ENCODE data around the gene CELSR2.
"Not testable (repeated sequence)": the region's sequence is repeated elsewhere in the genome, so short reads cannot be mapped to it uniquely, and the experiment has no call there.

Gene CELSR2

GRCh38 chr1:109301874-109302273 is 52.5 kb downstream of the CELSR2 start:
- DNase-seq (ENCODE audit: low read depth in 2 of 2) = no peak

- no peak for DNase-seq (ENCODE audit: low read depth in 2 of 2)
These were observed 55.0 kb downstream of the CELSR2 start for GRCh38 chr1:109304226-109304920.

- DNase-seq (ENCODE audit: low read depth in 2 of 2) = not testable (repeated sequence)
These were observed 56.7 kb downstream of the CELSR2 start for GRCh38 chr1:109305991-109306390.

GRCh38 chr1:109306832-109307273 is 57.5 kb downstream of the CELSR2 start, which contains the start of gene MYBPHL:
Gene MYBPHL (minus strand): TSS chr1:109307011. CDS start chr1:109306991, 20 bp downstream.
- no peak for DNase-seq (ENCODE audit: low read depth in 2 of 2)

- no peak for DNase-seq (ENCODE audit: low read depth in 2 of 2)
These were observed 58.1 kb downstream of the CELSR2 start for GRCh38 chr1:109307274-109308021.

- no peak for DNase-seq (ENCODE audit: low read depth in 2 of 2)
These were observed 60.0 kb downstream of the CELSR2 start for GRCh38 chr1:109309347-109309746.

- DNase-seq (ENCODE audit: low read depth in 2 of 2) = no peak
These were observed 62.9 kb downstream of the CELSR2 start for GRCh38 chr1:109312246-109312645.

- no peak for DNase-seq (ENCODE audit: low read depth in 2 of 2)
These were observed 63.8 kb downstream of the CELSR2 start for GRCh38 chr1:109312978-109313775.

GRCh38 chr1:109314795-109315194 is 65.5 kb downstream of the CELSR2 start:
- no peak for DNase-seq (ENCODE audit: low read depth in 2 of 2)

- no peak for DNase-seq (ENCODE audit: low read depth in 2 of 2)
These were observed 65.9 kb downstream of the CELSR2 start for GRCh38 chr1:109315288-109315687.

GRCh38 chr1:109316506-109316905 is 67.2 kb downstream of the CELSR2 start:
- no peak for DNase-seq (ENCODE audit: low read depth in 2 of 2)

GRCh38 chr1:109319114-109319513 is 69.8 kb downstream of the CELSR2 start:
- no peak for DNase-seq (ENCODE audit: low read depth in 2 of 2)

GRCh38 chr1:109322974-109323373 is 73.6 kb downstream of the CELSR2 start:
- DNase-seq (ENCODE audit: low read depth in 2 of 2) = no peak

Measured in stimulated activated CD8-positive, alpha-beta memory T cell treated with anti-CD3 and anti-CD28 coated beads, Interleukin-7, amount 100 ng/mL, for 1 hour (primary cell).